ENCODE data around the gene CCDC38.

CCDC38 gene

GRCh38 chr12:95949477-95950206, 7.2 kb upstream of the CCDC38 start:
- no peak overlapping the region for H3K4me3 ChIP-seq (ENCODE audit: low read length)
- DNase-seq (ENCODE audit: low read depth) = no peak
- TF ChIP-seq CTCF (conservative IDR thresholded peaks at IDR 0.05; ENCODE audit: low read length) = no peak

DNA sequence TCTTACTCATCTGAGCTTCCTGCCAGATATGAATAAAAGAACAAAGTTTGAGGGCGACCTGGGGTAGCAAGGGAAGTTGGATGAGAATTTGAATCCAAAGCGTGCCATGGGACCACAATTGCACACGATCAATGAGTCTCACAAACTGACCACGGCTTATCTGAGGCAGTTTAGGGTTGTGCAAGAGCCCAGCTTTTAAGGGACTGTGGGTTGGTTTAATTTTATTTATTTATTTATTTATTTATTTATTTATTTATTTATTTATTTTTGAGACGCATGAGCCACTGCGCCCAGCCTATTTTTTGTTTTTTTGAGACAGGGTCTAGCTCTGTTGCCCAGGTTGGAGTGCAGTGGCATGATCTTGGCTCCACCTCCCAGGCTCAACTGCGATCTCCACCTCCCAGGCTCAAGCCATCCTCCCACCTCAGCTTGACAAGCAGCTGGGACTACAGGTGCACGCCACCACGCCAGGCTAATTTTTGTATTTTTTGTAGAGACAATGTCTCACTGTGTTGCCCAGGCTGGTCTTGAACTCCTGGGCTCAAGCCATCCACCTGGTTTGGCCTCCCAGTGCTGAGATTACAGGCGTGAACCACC, 1.8 kb upstream of the CCDC38 start:
- TF ChIP-seq CTCF (conservative IDR thresholded peaks at IDR 0.05; ENCODE audit: low read length) = no peak
- H3K4me3 ChIP-seq (ENCODE audit: low read length) = no peak overlapping the region
- no peak for DNase-seq (ENCODE audit: low read depth)

- peak; percentile 40 for DNase-seq (ENCODE audit: low read depth)
- H3K4me3 ChIP-seq (ENCODE audit: low read length) = peak within 1 kb of the TSS; percentile 62
- TF ChIP-seq CTCF (conservative IDR thresholded peaks at IDR 0.05; ENCODE audit: low read length) = peak; percentile 17
These were observed 972 bp upstream of the CCDC38 start, which contains the start of gene AMDHD1 for GRCh38 chr12:95943330-95943842. Gene AMDHD1, plus strand, starts transcription at chr12:95943331. Its CDS starts 68 bp downstream, at chr12:95943399.

GRCh38 chr12:95942101-95942523, 302 bp downstream of the CCDC38 start:
- TF ChIP-seq CTCF (conservative IDR thresholded peaks at IDR 0.05; ENCODE audit: low read length) = no peak
- no peak for DNase-seq (ENCODE audit: low read depth)

DNA sequence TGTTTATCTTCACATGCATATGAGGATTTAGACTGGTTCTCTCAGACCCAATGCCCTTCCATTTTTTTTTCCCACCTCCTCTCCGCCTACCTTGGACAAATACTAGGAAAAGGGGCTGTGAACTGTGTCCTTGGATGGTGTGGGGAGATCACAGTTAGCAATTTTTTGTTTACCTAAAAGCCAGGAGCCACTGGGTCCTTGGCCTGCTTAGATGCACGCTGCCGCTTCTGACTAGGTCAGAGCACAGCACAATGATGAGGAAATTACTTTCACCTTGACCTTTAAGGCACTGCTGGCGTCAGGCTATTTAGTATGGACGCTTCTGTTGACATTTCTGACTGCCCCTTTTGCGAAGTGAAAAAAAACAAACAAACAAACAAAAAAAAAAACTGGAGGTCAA, 1.9 kb downstream of the CCDC38 start:
- no peak overlapping the region for H3K4me3 ChIP-seq (ENCODE audit: low read length)
- TF ChIP-seq CTCF (conservative IDR thresholded peaks at IDR 0.05; ENCODE audit: low read length) = no peak
- no peak for DNase-seq (ENCODE audit: low read depth)

More at GRCh38 chr12:95942101-95942523, 302 bp downstream of the CCDC38 start:
- H3K4me3 ChIP-seq (ENCODE audit: low read length) = peak overlapping the region; percentile 62

DNA sequence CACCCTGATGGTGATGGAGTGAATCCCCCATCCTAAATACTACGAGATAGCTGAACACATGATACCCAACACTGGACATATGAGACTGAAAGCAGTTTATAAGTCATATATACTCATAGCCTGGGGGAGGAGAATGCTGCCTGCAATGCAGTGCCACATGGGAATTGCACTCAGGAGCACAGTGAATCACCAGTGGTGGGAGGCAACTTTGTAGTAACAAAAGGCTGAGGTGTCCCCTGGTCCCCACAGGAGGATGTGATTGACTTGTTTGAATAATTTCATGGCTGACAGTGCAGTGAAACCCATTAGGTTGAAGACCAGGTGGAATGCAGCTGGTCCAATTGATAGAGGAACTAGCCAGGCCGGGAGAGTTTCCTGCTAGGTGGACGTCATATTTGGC, 20.2 kb downstream of the CCDC38 start:
- H3K4me3 ChIP-seq (ENCODE audit: low read length) = no peak overlapping the region
- no peak for DNase-seq (ENCODE audit: low read depth)
- no peak for TF ChIP-seq CTCF (conservative IDR thresholded peaks at IDR 0.05; ENCODE audit: low read length)

DNA sequence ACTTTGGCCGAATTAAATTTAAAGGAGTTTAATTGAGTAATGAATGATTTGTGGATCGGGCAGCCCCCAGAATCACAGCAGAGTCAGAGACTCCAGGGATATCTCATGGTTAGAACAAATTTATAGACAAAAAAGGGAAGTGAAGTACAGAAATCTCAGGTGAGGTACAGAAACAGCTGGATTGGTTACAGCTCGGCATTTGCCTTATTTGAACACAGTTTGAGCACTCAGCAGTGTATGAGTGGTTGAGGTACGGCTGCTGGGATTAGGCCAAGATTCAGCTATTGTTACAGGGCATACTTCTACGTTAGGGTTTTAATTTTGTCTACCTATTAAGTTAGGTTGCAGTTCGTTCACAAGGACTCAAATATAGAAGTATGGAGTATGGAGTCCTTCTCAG, 23.3 kb downstream of the CCDC38 start:
- no peak overlapping the region for H3K4me3 ChIP-seq (ENCODE audit: low read length)
- DNase-seq (ENCODE audit: low read depth) = no peak
- no peak for TF ChIP-seq CTCF (conservative IDR thresholded peaks at IDR 0.05; ENCODE audit: low read length)

Measured in AG10803 (cell line).